ENCODE measurements around the gene AKAP4.

AKAP4 gene

GRCh38 chrX:50200907-50201306 lies at the start of gene AKAP4:
Gene AKAP4, minus strand, starts transcription at chrX:50201007. Its CDS starts 118 bp downstream, at chrX:50200889.
- DNase-seq (ENCODE audit: low read depth) = no peak

GRCh38 chrX:50211510-50211909 lies 10.7 kb upstream of the AKAP4 start:
- DNase-seq (ENCODE audit: low read depth) = no peak

- no peak for DNase-seq (ENCODE audit: low read depth)
Measured at GRCh38 chrX:50206753-50207152, 5.9 kb upstream of the AKAP4 start.

- DNase-seq (ENCODE audit: low read depth) = peak; percentile 39
Measured at GRCh38 chrX:50204364-50204899, 3.6 kb upstream of the AKAP4 start, which contains the start of gene CCNB3. Gene CCNB3, plus strand, starts transcription at chrX:50204765. Its CDS starts 80,399 bp downstream, at chrX:50285164.

- DNase-seq (ENCODE audit: low read depth) = no peak
Measured at GRCh38 chrX:50202539-50202938, 1.7 kb upstream of the AKAP4 start.

- DNase-seq (ENCODE audit: low read depth) = no peak
Measured at GRCh38 chrX:50198348-50198747, 2.5 kb downstream of the AKAP4 start.

- DNase-seq (ENCODE audit: low read depth) = no peak
Measured at GRCh38 chrX:50188859-50189600, 11.8 kb downstream of the AKAP4 start.

- no peak for DNase-seq (ENCODE audit: low read depth)
Measured at GRCh38 chrX:50183891-50184290, 16.9 kb downstream of the AKAP4 start.

GRCh38 chrX:50180073-50180940 lies 20.5 kb downstream of the AKAP4 start:
- no peak for DNase-seq (ENCODE audit: low read depth)

- no peak for DNase-seq (ENCODE audit: low read depth)
Measured at GRCh38 chrX:50169717-50170116, 31.1 kb downstream of the AKAP4 start.

GRCh38 chrX:50168241-50168687 lies 32.5 kb downstream of the AKAP4 start:
- no peak for DNase-seq (ENCODE audit: low read depth)

GRCh38 chrX:50167366-50167765 lies 33.4 kb downstream of the AKAP4 start:
- DNase-seq (ENCODE audit: low read depth) = no peak

GRCh38 chrX:50165727-50166126 lies 35.1 kb downstream of the AKAP4 start:
- no peak for DNase-seq (ENCODE audit: low read depth)

GRCh38 chrX:50161127-50161526 lies 39.7 kb downstream of the AKAP4 start:
- no peak for DNase-seq (ENCODE audit: low read depth)

GRCh38 chrX:50158593-50158992 lies 42.2 kb downstream of the AKAP4 start:
- no peak for DNase-seq (ENCODE audit: low read depth)

GRCh38 chrX:50157545-50158135 lies 43.2 kb downstream of the AKAP4 start:
- DNase-seq (ENCODE audit: low read depth) = no peak

GRCh38 chrX:50154429-50154828 lies 46.4 kb downstream of the AKAP4 start:
- DNase-seq (ENCODE audit: low read depth) = no peak

- DNase-seq (ENCODE audit: low read depth) = no peak
Measured at GRCh38 chrX:50152456-50152855, 48.4 kb downstream of the AKAP4 start.

- no peak for DNase-seq (ENCODE audit: low read depth)
Measured at GRCh38 chrX:50147972-50148371, 52.8 kb downstream of the AKAP4 start.

Measured in stimulated activated CD8-positive, alpha-beta memory T cell treated with anti-CD3 and anti-CD28 coated beads, Interleukin-7, amount 100 ng/mL, for 24 hours (primary cell).